HUES64 (cell line): ENCODE measurements around the gene VAV1.

Experiments used
- H3K27ac ChIP-seq: 2 replicates; pipeline ENCODE4 v1.7.0; 2013; ENCODE audit warnings: low read depth, low read length, inconsistent platforms
- H3K27me3 ChIP-seq: 2 replicates; pipeline ENCODE4 v1.6.1; 2013; ENCODE audit warnings: mild to moderate bottlenecking, low read length; ENCODE audit not compliant: insufficient read depth
- H3K36me3 ChIP-seq: 2 replicates; pipeline ENCODE4 v1.6.1; 2013; ENCODE audit warnings: mild to moderate bottlenecking, low read length; ENCODE audit not compliant: insufficient read depth
- H3K4me1 ChIP-seq: 2 replicates; pipeline ENCODE4 v1.6.1; 2013; ENCODE audit warnings: mild to moderate bottlenecking, low read length, moderate library complexity; ENCODE audit not compliant: insufficient read depth
- H3K4me3 ChIP-seq: 2 replicates; pipeline ENCODE4 v1.5.1; 2013; ENCODE audit warnings: mild to moderate bottlenecking, low read length, moderate library complexity
- H3K9ac ChIP-seq: 2 replicates; pipeline ENCODE4 v1.6.1; 2013; ENCODE audit warnings: mild to moderate bottlenecking, low read depth, low read length
- H3K9me3 ChIP-seq: 2 replicates; pipeline ENCODE4 v1.6.1; 2013; ENCODE audit warnings: low read depth, low read length; ENCODE audit not compliant: insufficient read depth
- WGBS: fragments of 150-250, 120-280 bp; methylation state at CpG from one replicate; pipeline ENCODE4 v1.1.7; 2013; ENCODE audit warnings: missing lambda C conversion rate; 5-methylcytosine and 5-hydroxymethylcytosine counted together

The VAV1 gene

DNA sequence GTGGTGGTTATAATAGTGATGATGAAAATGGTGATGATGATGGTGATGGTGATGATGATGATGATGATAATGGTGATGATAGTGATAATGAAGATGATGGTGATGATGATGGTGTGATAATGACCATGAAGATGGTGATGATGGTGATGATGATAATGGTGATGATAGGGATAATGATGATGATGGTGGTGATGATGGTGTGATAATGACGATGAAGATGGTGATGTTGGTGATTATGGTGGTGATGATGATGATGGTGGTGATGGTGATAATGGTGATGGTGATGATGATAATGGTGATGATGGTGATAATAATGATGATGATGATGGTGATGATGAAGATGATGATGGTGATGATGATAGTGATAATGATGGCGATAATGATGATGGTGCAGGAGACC, 116.5 kb downstream of the VAV1 start:
- 87% methylated on average over 2 of the region's 2 CpGs for WGBS
- no peaks in the 10 kb centered on the region for H3K27me3 ChIP-seq
- H3K9ac ChIP-seq = no peak overlapping the region
- no peak overlapping the region for H3K4me3 ChIP-seq
- no peaks in the 10 kb centered on the region for H3K36me3 ChIP-seq
- H3K4me1 ChIP-seq = no peaks in the 10 kb centered on the region
- H3K9me3 ChIP-seq = peaks cover 80% of the 10 kb centered on the region
- no peak overlapping the region for H3K27ac ChIP-seq

GRCh38 chr19:6890401-6890913, 117.9 kb downstream of the VAV1 start:
- no peak overlapping the region for H3K9ac ChIP-seq

GRCh38 chr19:6890938-6891337, 118.4 kb downstream of the VAV1 start:
- Histone ChIP-seq H3K27ac (no peak overlapping the region), H3K36me3 (no peaks in the 10 kb centered on the region), H3K4me1 (no peaks in the 10 kb centered on the region), H3K4me3 (no peak overlapping the region), H3K9ac (no peak overlapping the region), H3K27me3 (no peaks in the 10 kb centered on the region), H3K9me3 (peaks cover 88% of the 10 kb centered on the region)
- 63% methylated on average over 7 of the region's 8 CpGs for WGBS

More at GRCh38 chr19:6890401-6890913, 117.9 kb downstream of the VAV1 start:
- Histone ChIP-seq H3K36me3 (no peaks in the 10 kb centered on the region), H3K27ac (no peak overlapping the region), H3K4me3 (no peak overlapping the region), H3K9me3 (peaks cover 84% of the 10 kb centered on the region), H3K4me1 (no peaks in the 10 kb centered on the region), H3K27me3 (no peaks in the 10 kb centered on the region)
- WGBS = 73% methylated on average over 3 of the region's 3 CpGs

DNA sequence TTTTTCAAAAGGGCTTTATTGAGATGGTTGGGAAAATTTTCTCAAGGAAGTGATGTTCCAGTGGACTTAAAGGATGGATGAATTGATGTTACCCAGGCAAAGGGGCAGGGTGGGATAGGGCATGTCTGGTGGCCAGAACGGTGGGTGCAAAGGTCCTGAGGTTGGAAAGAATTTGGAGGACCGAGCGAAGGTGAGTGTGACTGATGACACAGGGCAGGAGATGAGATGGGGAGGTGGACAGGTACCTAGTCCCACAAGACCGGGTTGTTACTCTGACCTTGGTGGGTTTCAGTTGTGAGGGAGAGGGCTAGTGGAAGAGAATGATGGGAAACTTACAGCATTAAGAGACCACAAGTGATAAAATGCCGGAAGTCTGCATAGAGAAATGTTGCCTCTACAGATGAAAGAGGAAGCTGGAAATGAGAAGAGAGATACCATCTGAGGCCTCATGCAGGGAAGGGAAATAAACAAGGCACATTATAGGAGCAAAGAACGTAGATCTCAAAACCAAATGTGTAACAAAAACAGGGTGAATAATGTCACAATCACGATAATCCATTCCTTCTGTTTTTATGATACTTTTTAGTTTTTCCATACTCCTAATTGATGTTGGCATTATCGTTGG, 119.4 kb downstream of the VAV1 start:
- no peak overlapping the region for H3K27ac ChIP-seq
- no peak overlapping the region for H3K4me3 ChIP-seq
- WGBS = 82% methylated on average over 8 of the region's 8 CpGs
- H3K27me3 ChIP-seq = no peaks in the 10 kb centered on the region
- H3K36me3 ChIP-seq = no peaks in the 10 kb centered on the region
- no peak overlapping the region for H3K9ac ChIP-seq
- no peaks in the 10 kb centered on the region for H3K4me1 ChIP-seq
- peaks cover 88% of the 10 kb centered on the region for H3K9me3 ChIP-seq

GRCh38 chr19:6894313-6894712, 121.8 kb downstream of the VAV1 start:
- no peaks in the 10 kb centered on the region for H3K4me1 ChIP-seq
- peaks cover 82% of the 10 kb centered on the region for H3K9me3 ChIP-seq
- no peak overlapping the region for H3K9ac ChIP-seq
- no peaks in the 10 kb centered on the region for H3K27me3 ChIP-seq
- H3K27ac ChIP-seq = no peak overlapping the region
- H3K4me3 ChIP-seq = no peak overlapping the region
- H3K36me3 ChIP-seq = no peaks in the 10 kb centered on the region
- 70% methylated on average over 1 of the region's 1 CpG for WGBS

GRCh38 chr19:6903446-6903845, 130.9 kb downstream of the VAV1 start:
- Histone ChIP-seq H3K4me1 (no peaks in the 10 kb centered on the region), H3K27ac (no peak overlapping the region), H3K4me3 (no peak overlapping the region), H3K27me3 (no peaks in the 10 kb centered on the region), H3K9me3 (peaks cover 88% of the 10 kb centered on the region), H3K36me3 (no peaks in the 10 kb centered on the region), H3K9ac (no peak overlapping the region)

DNA sequence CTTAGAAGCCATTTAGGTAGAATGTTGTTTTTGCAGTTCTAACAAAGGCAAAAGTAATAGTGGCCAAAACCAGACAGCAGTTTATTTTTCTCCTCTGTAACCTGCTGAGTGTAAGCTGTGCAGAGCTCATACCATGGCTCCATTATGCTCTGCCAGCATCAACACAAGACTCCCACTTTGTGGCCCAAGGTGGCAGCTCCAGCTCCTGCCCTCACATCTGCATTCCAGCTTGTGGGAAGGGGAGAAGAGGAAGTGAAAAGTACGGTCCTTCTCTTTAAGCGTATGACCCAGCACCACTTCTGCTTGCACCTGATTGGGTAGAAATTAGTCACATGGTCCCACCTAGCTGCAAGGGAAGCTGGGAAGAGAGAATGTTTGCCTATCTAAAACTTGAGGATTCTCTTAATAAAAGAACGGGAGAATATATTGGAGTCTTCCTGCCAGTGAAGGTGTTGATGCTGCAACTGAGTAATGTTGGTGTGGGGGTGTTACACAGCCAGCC, 134.1 kb downstream of the VAV1 start:
- H3K4me1 ChIP-seq = no peaks in the 10 kb centered on the region
- no peaks in the 10 kb centered on the region for H3K36me3 ChIP-seq
- peak overlapping the region; percentile 4; the same call in 1 of the 2 replicates for H3K4me3 ChIP-seq
- H3K27me3 ChIP-seq = no peaks in the 10 kb centered on the region
- no peak overlapping the region for H3K9ac ChIP-seq
- H3K9me3 ChIP-seq = peaks cover 85% of the 10 kb centered on the region
- no peak overlapping the region for H3K27ac ChIP-seq
- 97% methylated on average over 3 of the region's 3 CpGs for WGBS
